Measurements from ENCODE around the gene MINDY4B.

DNA sequence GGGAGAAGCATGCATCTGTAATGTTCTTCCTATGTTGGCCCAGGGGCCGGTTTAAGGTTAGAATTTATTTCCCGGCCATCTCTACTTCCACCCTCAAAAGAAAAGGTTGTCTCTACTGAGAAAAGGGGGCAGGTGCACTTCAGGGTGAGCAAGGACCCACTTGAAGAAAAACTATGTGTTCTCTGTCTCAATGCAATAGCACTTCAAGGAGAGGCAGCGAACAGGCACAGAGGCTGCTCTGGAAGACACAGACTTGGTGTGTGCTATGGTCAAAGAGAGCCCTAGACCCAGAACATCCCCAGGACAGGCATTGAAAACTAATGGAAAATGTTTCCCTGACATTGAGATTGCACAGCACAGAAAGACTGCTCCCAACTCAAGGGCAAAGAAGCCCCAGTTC lies 7.6 kb downstream of the MINDY4B start:
- TF ChIP-seq, protein P1, sequence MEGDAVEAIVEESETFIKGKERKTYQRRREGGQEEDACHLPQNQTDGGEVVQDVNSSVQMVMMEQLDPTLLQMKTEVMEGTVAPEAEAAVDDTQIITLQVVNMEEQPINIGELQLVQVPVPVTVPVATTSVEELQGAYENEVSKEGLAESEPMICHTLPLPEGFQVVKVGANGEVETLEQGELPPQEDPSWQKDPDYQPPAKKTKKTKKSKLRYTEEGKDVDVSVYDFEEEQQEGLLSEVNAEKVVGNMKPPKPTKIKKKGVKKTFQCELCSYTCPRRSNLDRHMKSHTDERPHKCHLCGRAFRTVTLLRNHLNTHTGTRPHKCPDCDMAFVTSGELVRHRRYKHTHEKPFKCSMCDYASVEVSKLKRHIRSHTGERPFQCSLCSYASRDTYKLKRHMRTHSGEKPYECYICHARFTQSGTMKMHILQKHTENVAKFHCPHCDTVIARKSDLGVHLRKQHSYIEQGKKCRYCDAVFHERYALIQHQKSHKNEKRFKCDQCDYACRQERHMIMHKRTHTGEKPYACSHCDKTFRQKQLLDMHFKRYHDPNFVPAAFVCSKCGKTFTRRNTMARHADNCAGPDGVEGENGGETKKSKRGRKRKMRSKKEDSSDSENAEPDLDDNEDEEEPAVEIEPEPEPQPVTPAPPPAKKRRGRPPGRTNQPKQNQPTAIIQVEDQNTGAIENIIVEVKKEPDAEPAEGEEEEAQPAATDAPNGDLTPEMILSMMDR (IDR thresholded peaks at IDR 0.05) = no peak
- no peak for TF ChIP-seq POLR2A (IDR thresholded peaks at IDR 0.05)
- TF ChIP-seq EP300 (IDR thresholded peaks at IDR 0.05) = no peak

Measured in tibial nerve (tissue), 4 donors.